IPS-11a (cell line): Measurements from ENCODE around the gene UMODL1.
"Not testable (repeated sequence)": the region's sequence is repeated elsewhere in the genome, so short reads cannot be mapped to it uniquely, and the experiment has no call there.

Source experiments
- H3K4me3 ChIP-seq: one replicate; pipeline ENCODE4 v1.5.1; 2013; ENCODE audit warnings: low read depth, low read length, control low read depth

Gene UMODL1

GRCh38 chr21:42078247-42079007 lies 7.3 kb downstream of the UMODL1 start:
- H3K4me3 ChIP-seq: not testable (repeated sequence)

GRCh38 chr21:42079008-42079938 lies 8.2 kb downstream of the UMODL1 start:
- H3K4me3 ChIP-seq: no peak overlapping the region

GRCh38 chr21:42079939-42080787 lies 9.0 kb downstream of the UMODL1 start:
- no peak overlapping the region for H3K4me3 ChIP-seq

- H3K4me3 ChIP-seq: no peak overlapping the region
Observed at GRCh38 chr21:42080788-42081083, 9.6 kb downstream of the UMODL1 start.

GRCh38 chr21:42081138-42081537 lies 10.0 kb downstream of the UMODL1 start:
- H3K4me3 ChIP-seq: no peak overlapping the region

- no peak overlapping the region for H3K4me3 ChIP-seq
Observed at GRCh38 chr21:42081931-42082381, 10.8 kb downstream of the UMODL1 start.

- H3K4me3 ChIP-seq: no peak overlapping the region
Observed at GRCh38 chr21:42082501-42083360, 11.6 kb downstream of the UMODL1 start.

GRCh38 chr21:42083361-42083690 lies 12.2 kb downstream of the UMODL1 start:
- no peak overlapping the region for H3K4me3 ChIP-seq

- no peak overlapping the region for H3K4me3 ChIP-seq
Observed at GRCh38 chr21:42084079-42084478, 13.0 kb downstream of the UMODL1 start.

GRCh38 chr21:42085246-42086077 lies 14.3 kb downstream of the UMODL1 start:
- no peak overlapping the region for H3K4me3 ChIP-seq

GRCh38 chr21:42086969-42087368 lies 15.9 kb downstream of the UMODL1 start:
- no peak overlapping the region for H3K4me3 ChIP-seq

GRCh38 chr21:42088148-42088547 lies 17.0 kb downstream of the UMODL1 start:
- no peak overlapping the region for H3K4me3 ChIP-seq

GRCh38 chr21:42088658-42089057 lies 17.5 kb downstream of the UMODL1 start:
- H3K4me3 ChIP-seq: no peak overlapping the region

GRCh38 chr21:42089093-42089631 lies 18.0 kb downstream of the UMODL1 start:
- no peak overlapping the region for H3K4me3 ChIP-seq

GRCh38 chr21:42089665-42090310 lies 18.7 kb downstream of the UMODL1 start:
- no peak overlapping the region for H3K4me3 ChIP-seq

- H3K4me3 ChIP-seq: no peak overlapping the region
Observed at GRCh38 chr21:42091899-42092508, 20.9 kb downstream of the UMODL1 start.

- H3K4me3 ChIP-seq: no peak overlapping the region
Observed at GRCh38 chr21:42092771-42093170, 21.7 kb downstream of the UMODL1 start.

GRCh38 chr21:42093186-42093585 lies 22.1 kb downstream of the UMODL1 start:
- H3K4me3 ChIP-seq: no peak overlapping the region
